Activated CD4-positive, alpha-beta memory T cell treated with anti-CD3 and anti-CD28 coated beads, Interleukin-2, amount 10 ng/mL, durations not matched to agents 7 days and 5 days (primary cell): Measurements from ENCODE around the gene BLOC1S6. TPM values are rescaled to one million over a fixed set of nuclear protein-coding genes. Genes with fewer than 3 reads are reported as not detected.

Experiments
- CTCF ChIA-PET: fragments of 350-600 bp; sonication (Branson Sonifier 250); formaldehyde crosslinking; loops from one replicate; lab custom pipeline; 2021; ENCODE audit warnings: antibody characterized with exemption, inconsistent platforms; lab: Charles Lee
- POLR2A ChIA-PET: fragments of 350-600 bp; sonication (Branson Sonifier 250); formaldehyde crosslinking; loops from one replicate; lab custom pipeline; 2021; ENCODE audit warnings: antibody characterized with exemption; lab: Charles Lee
- DNase-seq: peaks from one replicate; pipeline ENCODE4 v3.0.0-alpha.2; 2020
- H3K27ac Mint-ChIP-seq: one replicate; pipeline ENCODE4 v1.8.0; 2021; ENCODE audit warnings: mild to moderate bottlenecking, mixed read lengths
- H3K27me3 Mint-ChIP-seq: one replicate; pipeline ENCODE4 v1.8.0; 2021; ENCODE audit warnings: mixed read lengths
- H3K36me3 Mint-ChIP-seq: one replicate; pipeline ENCODE4 v1.8.0; 2021; ENCODE audit warnings: low read depth, mixed read lengths
- H3K4me1 Mint-ChIP-seq: one replicate; pipeline ENCODE4 v1.8.0; 2021; ENCODE audit warnings: mixed read lengths
- H3K4me3 Mint-ChIP-seq: one replicate; pipeline ENCODE4 v1.8.0; 2021; ENCODE audit warnings: mild to moderate bottlenecking, mixed read lengths
- H3K9me3 Mint-ChIP-seq: one replicate; pipeline ENCODE4 v1.8.0; 2021; ENCODE audit warnings: mixed read lengths
- total RNA-seq, 2 experiments: library from RNA; stranded (reverse); gene quantifications; one replicate each; pipeline ENCODE4 v1.2.3, GENCODE V29; 2021

The BLOC1S6 gene
- total RNA-seq, 2 experiments from 2014 or later = 39.3 to 43.1 TPM

DNA sequence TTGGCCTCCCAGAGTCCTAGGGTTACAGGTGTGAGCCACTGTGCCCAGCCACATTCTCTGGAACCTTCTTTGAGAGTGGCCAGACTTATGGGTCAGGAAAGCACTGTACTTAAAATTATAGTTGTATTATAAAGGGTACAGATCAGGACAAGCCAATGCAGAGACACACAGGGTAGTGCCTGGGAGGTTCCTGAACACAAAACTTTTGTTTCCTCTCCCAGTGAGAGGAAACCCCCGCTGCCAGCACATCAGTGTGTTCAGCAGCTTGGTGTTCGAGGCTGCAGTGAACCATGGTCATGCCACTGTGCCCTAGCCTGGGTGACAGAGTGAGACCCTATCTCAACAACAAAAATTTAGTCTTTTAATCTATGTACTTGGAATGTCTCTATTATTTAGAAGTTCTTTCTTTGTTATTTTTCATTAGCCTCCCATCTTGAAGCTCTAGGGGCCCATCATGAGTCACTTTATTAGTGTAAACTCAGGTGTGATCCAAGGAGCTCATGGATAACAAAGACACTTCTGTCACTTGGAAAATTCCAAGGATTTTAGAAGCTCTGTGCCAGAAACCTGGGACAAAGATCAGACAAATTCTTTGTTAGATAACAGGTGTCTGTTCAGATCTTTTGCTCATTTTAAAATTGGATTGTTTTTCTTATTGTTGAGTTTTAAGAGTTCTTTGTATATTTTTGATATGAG lies 7.8 kb downstream of the BLOC1S6 start:
- ChIA-PET POLR2A (interaction anchor here (3.0 kb wide), 1 partner anchor 8 kb away, joined by 17 read pairs; the partner anchor contains the start of gene BLOC1S6), CTCF (interaction anchor here (0.9 to 1.1 kb wide), 2 partner anchors 16 to 138 kb away, joined by 3 to 4 read pairs; no protein-coding TSS in a partner anchor)
- Mint-ChIP-seq H3K4me3 (no peak overlapping the region), H3K9me3 (no peaks in the 10 kb centered on the region), H3K27ac (no peak overlapping the region), H3K36me3 (peaks cover 40% of the 10 kb centered on the region), H3K4me1 (peaks cover 12% of the 10 kb centered on the region), H3K27me3 (no peaks in the 10 kb centered on the region)
- DNase-seq = no peak

DNA sequence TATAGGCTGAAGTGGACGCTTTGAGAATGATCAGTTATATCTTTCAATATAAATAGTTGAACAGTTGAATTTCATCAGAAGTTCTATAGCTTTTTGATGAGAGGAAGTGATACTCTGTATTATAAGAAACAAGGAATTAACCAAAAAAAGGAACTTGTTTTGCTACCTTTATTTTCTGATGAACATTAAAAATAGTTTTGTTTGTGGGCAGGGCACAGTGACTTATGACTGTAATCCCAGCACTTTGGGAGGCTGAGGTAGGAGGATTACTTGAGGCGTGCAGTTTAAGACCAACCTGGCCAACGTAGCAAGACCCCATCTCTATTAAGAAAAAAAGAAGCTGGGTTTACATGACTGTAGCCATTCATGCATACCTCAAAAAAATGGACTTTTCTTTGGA lies 16.7 kb downstream of the BLOC1S6 start:
- H3K4me1 Mint-ChIP-seq = peaks cover 10% of the 10 kb centered on the region
- DNase-seq = no peak
- ChIA-PET POLR2A (interaction anchor here (1.6 kb wide), 1 partner anchor 17 kb away, joined by 4 read pairs; no protein-coding TSS in a partner anchor), CTCF (no interaction called here)
- H3K4me3 Mint-ChIP-seq = no peak overlapping the region
- no peaks in the 10 kb centered on the region for H3K9me3 Mint-ChIP-seq
- no peak overlapping the region for H3K27ac Mint-ChIP-seq
- H3K27me3 Mint-ChIP-seq = no peaks in the 10 kb centered on the region
- H3K36me3 Mint-ChIP-seq = peaks cover 14% of the 10 kb centered on the region

DNA sequence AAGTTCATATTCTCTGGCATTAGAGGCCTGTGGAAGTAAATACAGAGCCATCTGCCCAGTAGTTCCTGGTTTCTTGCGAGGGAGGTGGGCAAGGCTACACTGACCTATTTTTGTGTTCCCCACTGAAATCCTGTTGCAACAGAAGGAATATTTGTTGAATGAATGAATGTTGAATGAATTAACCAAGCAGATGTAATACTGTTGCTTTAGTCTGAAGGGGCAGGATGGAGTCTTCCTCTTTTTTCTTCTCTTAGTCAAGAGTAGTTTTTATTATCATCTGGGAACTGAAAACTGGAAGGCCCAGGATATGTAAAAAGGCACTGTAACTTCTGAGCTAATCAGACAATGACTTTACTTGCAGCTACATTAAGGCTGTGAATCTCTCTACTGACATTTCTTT lies 17.1 kb downstream of the BLOC1S6 start:
- CTCF ChIA-PET = no interaction called here
- H3K4me1 Mint-ChIP-seq = peaks cover 10% of the 10 kb centered on the region
- no peaks in the 10 kb centered on the region for H3K9me3 Mint-ChIP-seq
- H3K27me3 Mint-ChIP-seq = no peaks in the 10 kb centered on the region
- no peak for DNase-seq
- H3K4me3 Mint-ChIP-seq = no peak overlapping the region
- H3K27ac Mint-ChIP-seq = no peak overlapping the region
- POLR2A ChIA-PET = interaction anchor here (1.6 kb wide), 1 partner anchor 18 kb away, joined by 4 read pairs; no protein-coding TSS in a partner anchor
- H3K36me3 Mint-ChIP-seq = peaks cover 14% of the 10 kb centered on the region

DNA sequence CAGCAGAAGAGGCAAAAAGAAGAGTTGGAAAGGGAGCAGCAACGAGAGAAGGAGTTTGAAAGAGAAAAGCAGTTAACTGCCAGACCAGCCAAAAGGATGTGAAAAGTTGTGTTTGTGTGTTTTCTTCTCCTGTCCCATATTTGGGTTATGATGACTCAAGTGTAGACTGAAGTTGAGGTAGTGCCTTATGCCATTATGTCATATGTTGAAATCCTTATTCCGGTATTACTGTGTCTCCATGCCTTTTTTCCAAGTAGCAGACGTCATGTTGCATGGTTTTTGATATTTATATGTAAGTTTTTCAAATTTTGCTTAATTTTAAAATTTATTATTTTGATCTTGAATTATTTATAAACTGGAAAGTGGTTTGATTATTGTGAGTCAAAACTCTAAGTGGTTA lies 19.2 kb downstream of the BLOC1S6 start:
- Mint-ChIP-seq H3K27me3 (no peaks in the 10 kb centered on the region), H3K9me3 (no peaks in the 10 kb centered on the region), H3K4me1 (peaks cover 10% of the 10 kb centered on the region), H3K27ac (no peak overlapping the region), H3K36me3 (peaks cover 11% of the 10 kb centered on the region), H3K4me3 (no peak overlapping the region)
- DNase-seq = no peak
- ChIA-PET POLR2A (interaction anchor here (1.7 kb wide), 1 partner anchor 19 kb away, joined by 7 read pairs; the partner anchor contains the start of gene BLOC1S6), CTCF (interaction anchor here (1.0 to 1.6 kb wide), 3 partner anchors 8 to 176 kb away, joined by 3 to 5 read pairs (median 4); no protein-coding TSS in a partner anchor)

DNA sequence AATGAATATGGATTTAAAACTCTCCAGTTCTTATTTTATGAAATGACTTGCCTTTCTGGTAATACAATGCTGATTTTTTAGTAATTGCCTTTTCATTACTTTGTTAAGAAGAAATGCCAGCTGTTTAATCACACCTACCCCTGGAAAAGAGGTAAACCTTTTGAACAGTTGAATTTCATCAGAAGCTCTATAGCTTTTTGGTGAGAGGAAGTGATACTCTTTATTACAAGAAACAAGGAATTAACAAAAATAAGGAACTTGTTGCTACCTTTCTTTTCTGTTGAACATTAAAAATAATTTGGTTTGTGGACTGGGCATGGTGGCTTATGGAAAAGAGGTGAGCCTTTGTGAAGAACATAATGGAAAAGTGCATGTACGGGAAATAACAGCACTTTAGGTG lies 19.7 kb downstream of the BLOC1S6 start:
- Mint-ChIP-seq H3K9me3 (no peaks in the 10 kb centered on the region), H3K4me1 (peaks cover 10% of the 10 kb centered on the region), H3K27me3 (no peaks in the 10 kb centered on the region), H3K4me3 (no peak overlapping the region), H3K27ac (no peak overlapping the region), H3K36me3 (peaks cover 11% of the 10 kb centered on the region)
- ChIA-PET POLR2A (interaction anchor here (1.7 kb wide), 1 partner anchor 20 kb away, joined by 7 read pairs; the partner anchor contains the start of gene BLOC1S6), CTCF (interaction anchor here (1.4 to 1.6 kb wide), 2 partner anchors 9 to 176 kb away, joined by 4 to 5 read pairs; no protein-coding TSS in a partner anchor)
- DNase-seq = no peak

DNA sequence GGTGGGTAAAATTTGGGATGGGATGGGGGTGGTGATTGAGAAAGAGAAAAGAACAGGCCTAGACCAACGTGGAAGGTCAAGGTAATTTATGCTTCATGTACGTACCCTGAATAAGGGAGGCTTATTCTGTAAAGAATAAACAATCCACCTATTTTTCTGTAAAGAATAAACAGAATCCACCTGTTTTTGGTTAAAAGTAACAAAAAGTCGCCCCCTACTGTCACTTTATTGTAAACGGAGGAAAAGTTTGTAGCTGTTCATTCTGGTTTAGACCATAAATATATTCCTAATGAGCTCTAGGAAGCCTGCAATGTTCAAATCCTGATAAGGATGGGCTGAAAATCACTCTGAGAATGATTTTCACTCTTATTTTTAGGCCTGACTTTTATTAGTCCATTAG lies 24.1 kb downstream of the BLOC1S6 start:
- no peaks in the 10 kb centered on the region for H3K27me3 Mint-ChIP-seq
- H3K27ac Mint-ChIP-seq = no peak overlapping the region
- DNase-seq = no peak
- no peak overlapping the region for H3K4me3 Mint-ChIP-seq
- ChIA-PET CTCF (interaction anchor here (0.6 to 3.8 kb wide), 16 partner anchors 8 to 182 kb away, joined by 3 to 75 read pairs (median 3); partner anchors contain the start of gene BLOC1S6), POLR2A (interaction anchor here (0.7 to 3.8 kb wide), 3 partner anchors 19 to 152 kb away, joined by 3 to 23 read pairs (median 5); partner anchors contain the start of gene BLOC1S6)
- peaks cover 7% of the 10 kb centered on the region for H3K36me3 Mint-ChIP-seq
- no peaks in the 10 kb centered on the region for H3K9me3 Mint-ChIP-seq
- peaks cover 19% of the 10 kb centered on the region for H3K4me1 Mint-ChIP-seq

DNA sequence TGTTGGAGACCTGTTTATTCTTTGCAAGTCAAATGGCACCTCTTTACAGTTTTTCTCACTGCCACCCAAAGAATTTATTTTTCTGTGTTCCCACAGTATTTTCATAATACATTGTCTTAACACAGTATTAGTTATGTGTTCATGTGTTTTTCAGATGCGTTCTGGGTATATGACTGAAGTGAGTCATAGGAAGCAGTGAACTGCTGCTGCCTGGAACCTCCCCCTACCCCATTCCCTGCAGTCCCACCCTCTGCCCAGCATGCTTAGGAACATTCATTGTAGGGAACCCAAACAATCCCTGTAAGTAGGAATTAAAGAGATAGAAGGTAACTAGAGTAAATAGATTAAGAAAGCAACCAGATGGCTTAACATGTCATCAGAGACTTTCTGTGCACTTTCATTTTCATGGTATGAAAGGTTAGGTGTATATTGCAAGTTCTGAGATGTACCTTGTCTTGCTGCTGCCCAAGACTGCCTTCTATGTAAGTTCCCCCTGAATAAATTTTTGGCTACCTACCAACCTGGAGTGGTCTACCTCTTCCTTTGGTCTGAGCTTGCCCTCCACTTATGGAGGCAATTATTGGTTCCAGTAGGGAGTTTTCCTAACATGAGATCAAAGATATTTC lies 25.7 kb downstream of the BLOC1S6 start:
- ChIA-PET POLR2A (interaction anchor here (3.8 kb wide), 1 partner anchor 26 kb away, joined by 23 read pairs; the partner anchor contains the start of gene BLOC1S6), CTCF (interaction anchor here (1.3 to 3.8 kb wide), 8 partner anchors 9 to 183 kb away, joined by 3 to 75 read pairs (median 6); partner anchors contain the start of gene BLOC1S6)
- Mint-ChIP-seq H3K9me3 (no peaks in the 10 kb centered on the region), H3K27ac (no peak overlapping the region), H3K27me3 (no peaks in the 10 kb centered on the region), H3K36me3 (no peaks in the 10 kb centered on the region), H3K4me1 (peaks cover 14% of the 10 kb centered on the region), H3K4me3 (no peak overlapping the region)
- no peak for DNase-seq

DNA sequence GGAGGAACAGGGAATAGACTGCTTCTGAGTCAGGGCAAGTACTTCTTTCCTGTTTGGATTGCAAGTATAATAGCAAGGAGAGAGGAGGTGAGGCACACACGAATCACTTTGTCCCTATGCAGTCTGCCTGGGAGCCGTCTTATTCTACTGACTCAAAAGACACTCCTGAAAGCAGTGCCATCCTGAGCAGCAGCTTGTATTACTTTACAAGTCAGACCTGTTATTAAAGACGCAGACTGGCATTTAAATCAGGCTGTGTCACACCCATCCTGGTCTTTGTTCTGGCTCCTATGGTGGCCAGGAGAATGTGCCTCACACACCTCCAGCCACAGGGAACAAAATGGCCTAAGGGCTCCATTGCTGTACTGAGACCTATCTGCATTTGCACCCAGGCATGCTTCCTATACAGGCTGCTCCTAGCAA lies 29.7 kb downstream of the BLOC1S6 start:
- H3K36me3 Mint-ChIP-seq = no peaks in the 10 kb centered on the region
- H3K4me3 Mint-ChIP-seq = no peak overlapping the region
- ChIA-PET CTCF (interaction anchor here (2.0 kb wide), 1 partner anchor 158 kb away, joined by 8 read pairs; no protein-coding TSS in a partner anchor), POLR2A (interaction anchor here (0.6 to 1.2 kb wide), 3 partner anchors 25 to 30 kb away, joined by 3 read pairs; partner anchors contain the start of gene BLOC1S6)
- no peaks in the 10 kb centered on the region for H3K9me3 Mint-ChIP-seq
- H3K27me3 Mint-ChIP-seq = no peaks in the 10 kb centered on the region
- peaks cover 14% of the 10 kb centered on the region for H3K4me1 Mint-ChIP-seq
- DNase-seq = no peak
- H3K27ac Mint-ChIP-seq = no peak overlapping the region

DNA sequence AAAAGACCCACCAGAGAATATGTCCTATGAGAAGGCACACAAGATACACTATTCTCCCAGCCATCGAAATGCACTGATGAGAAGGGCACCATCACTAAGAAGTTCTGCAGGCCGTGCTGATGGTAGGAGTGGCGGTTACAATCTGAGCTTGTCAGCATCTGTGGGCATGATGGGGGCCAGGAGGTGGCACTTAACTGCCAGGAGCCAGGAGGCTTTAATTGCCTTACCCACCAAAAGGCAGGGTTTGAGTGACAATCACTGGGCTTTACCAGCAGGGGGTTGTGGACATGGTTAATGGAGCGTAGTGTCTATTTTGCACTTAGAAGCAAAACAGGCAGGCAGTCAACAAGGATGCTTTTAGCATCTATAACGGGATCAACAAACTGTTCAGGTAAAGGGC lies 31.6 kb downstream of the BLOC1S6 start:
- peaks cover 13% of the 10 kb centered on the region for H3K27me3 Mint-ChIP-seq
- no peaks in the 10 kb centered on the region for H3K9me3 Mint-ChIP-seq
- H3K4me1 Mint-ChIP-seq = peaks cover 2% of the 10 kb centered on the region
- no peak overlapping the region for H3K27ac Mint-ChIP-seq
- CTCF ChIA-PET = interaction anchor here (0.9 kb wide), 1 partner anchor 16 kb away, joined by 4 read pairs; the partner anchor contains the start of gene SQOR
- H3K4me3 Mint-ChIP-seq = no peak overlapping the region
- peaks cover 5% of the 10 kb centered on the region for H3K36me3 Mint-ChIP-seq
- DNase-seq = no peak
- POLR2A ChIA-PET = interaction anchor here (0.9 kb wide), 1 partner anchor 32 kb away, joined by 4 read pairs; the partner anchor contains the start of gene BLOC1S6

DNA sequence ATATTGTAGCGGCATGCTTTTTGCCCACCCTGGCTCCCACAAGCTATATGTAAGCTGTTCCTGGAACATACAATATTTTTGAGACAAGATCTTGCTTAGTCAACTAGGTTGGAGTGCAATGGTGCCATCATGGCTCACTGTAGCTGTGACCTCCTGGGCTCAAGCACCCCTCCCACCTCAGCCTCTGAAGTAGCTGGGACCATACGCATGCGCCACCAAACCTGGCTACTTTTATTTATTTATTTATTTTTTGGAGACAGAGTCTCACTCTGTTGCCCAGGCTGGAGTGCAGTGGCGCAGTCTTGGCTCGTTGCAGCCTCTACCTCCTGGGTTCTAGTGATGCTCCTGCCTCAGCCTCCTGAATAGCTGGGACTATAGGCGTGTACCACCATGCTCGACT lies 41.0 kb downstream of the BLOC1S6 start:
- ChIA-PET POLR2A (interaction anchor here (0.8 kb wide), 1 partner anchor 10 kb away, joined by 4 read pairs; no protein-coding TSS in a partner anchor), CTCF (no interaction called here)
- Mint-ChIP-seq H3K9me3 (peaks cover 8% of the 10 kb centered on the region), H3K36me3 (peaks cover 7% of the 10 kb centered on the region), H3K4me1 (peaks cover 14% of the 10 kb centered on the region), H3K27me3 (peaks cover 13% of the 10 kb centered on the region), H3K4me3 (no peak overlapping the region), H3K27ac (no peak overlapping the region)
- DNase-seq = no peak

DNA sequence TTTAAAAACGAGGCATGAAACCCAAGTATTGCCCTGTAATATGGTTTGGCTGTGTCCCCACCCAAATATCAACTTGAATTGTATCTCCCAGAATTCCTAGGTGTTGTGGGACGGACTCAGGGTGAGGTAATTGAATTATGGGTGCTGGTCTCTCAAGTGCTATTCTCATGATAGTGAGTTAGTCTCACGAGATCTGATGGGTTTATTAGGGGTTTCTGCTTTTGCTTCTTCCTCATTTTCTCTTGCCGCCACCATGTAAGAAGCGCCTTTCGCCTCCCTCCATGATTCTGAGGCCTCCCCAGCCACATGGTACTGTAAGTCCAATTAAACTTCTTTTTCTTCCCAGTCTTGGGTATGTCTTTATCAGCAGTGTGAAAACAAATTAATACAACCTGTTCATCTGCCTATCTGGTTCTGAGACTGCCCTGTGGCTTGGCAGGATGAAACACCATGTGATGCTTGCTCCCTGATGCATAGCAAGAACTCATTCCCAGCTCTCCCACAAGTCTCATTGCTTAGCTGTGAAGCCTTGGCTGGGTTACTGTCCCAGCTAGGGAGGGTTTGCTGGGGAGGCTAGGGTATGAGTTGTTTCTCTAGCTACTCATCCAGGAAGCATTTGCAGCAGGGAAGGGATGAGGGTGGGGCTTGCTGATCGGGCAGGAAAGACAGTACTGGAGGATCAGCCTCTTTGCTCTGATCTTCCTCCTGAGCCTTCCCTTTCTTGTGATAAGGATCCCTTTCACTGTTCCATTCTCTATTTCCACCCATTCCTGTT lies 43.9 kb downstream of the BLOC1S6 start:
- Mint-ChIP-seq H3K9me3 (peaks cover 5% of the 10 kb centered on the region), H3K4me1 (peaks cover 22% of the 10 kb centered on the region), H3K4me3 (peak overlapping the region; percentile 53), H3K27me3 (peaks cover 5% of the 10 kb centered on the region), H3K27ac (no peak overlapping the region), H3K36me3 (peaks cover 10% of the 10 kb centered on the region)
- ChIA-PET POLR2A (interaction anchor here (0.6 to 1.4 kb wide), 2 partner anchors 44 to 435 kb away, joined by 3 read pairs; partner anchors contain the start of gene BLOC1S6), CTCF (interaction anchor here (1.1 kb wide), 1 partner anchor 18 kb away, joined by 4 read pairs; no protein-coding TSS in a partner anchor)
- DNase-seq = no peak

DNA sequence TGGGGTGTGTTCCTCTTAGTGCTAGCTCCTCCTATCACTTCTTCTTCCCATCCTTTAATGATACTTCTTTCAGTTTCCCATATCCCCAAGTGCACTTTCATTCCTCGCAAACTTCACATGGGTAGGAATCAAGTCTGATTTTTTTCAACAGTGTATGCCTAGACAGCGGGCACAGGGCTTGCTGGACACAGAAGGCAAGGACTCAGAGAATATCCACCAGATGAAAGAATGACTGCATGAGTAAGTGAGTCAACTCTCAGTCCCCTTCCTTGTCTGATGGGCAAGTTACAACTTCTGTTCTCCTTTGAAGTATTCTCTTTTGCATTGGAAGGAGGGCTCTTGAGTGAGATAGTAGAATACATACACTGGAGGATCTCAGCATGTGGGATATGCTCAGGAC lies 44.6 kb downstream of the BLOC1S6 start:
- Mint-ChIP-seq H3K27me3 (peaks cover 5% of the 10 kb centered on the region), H3K4me1 (peaks cover 23% of the 10 kb centered on the region), H3K9me3 (no peaks in the 10 kb centered on the region), H3K36me3 (peaks cover 8% of the 10 kb centered on the region), H3K27ac (no peak overlapping the region), H3K4me3 (peak overlapping the region; percentile 53)
- no peak for DNase-seq
- POLR2A ChIA-PET = no interaction called here
- CTCF ChIA-PET = interaction anchor here (1.1 kb wide), 1 partner anchor 18 kb away, joined by 4 read pairs; no protein-coding TSS in a partner anchor
